ENCODE results near the gene CDC42.

DNA sequence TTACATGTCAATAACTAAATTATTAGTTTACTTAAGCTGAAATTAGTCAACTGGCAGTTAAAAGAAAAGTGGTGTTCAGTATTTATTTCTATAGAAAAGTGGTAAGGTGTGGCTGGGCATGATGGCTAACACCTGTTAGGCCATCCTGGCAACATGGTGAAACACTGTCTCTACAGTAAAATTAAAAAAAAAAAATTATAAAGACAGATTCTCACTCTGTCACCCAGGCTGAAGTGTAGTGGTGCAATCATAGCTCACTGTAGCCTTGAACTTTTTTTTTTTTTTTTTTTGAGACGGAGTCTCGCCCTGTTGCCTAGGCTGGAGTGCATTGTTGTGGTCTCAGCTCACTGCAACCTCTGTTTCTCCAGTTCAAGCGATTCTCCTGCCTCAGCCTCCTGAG, 57.5 kb downstream of the CDC42 start:
- TF ChIP-seq, protein P1, sequence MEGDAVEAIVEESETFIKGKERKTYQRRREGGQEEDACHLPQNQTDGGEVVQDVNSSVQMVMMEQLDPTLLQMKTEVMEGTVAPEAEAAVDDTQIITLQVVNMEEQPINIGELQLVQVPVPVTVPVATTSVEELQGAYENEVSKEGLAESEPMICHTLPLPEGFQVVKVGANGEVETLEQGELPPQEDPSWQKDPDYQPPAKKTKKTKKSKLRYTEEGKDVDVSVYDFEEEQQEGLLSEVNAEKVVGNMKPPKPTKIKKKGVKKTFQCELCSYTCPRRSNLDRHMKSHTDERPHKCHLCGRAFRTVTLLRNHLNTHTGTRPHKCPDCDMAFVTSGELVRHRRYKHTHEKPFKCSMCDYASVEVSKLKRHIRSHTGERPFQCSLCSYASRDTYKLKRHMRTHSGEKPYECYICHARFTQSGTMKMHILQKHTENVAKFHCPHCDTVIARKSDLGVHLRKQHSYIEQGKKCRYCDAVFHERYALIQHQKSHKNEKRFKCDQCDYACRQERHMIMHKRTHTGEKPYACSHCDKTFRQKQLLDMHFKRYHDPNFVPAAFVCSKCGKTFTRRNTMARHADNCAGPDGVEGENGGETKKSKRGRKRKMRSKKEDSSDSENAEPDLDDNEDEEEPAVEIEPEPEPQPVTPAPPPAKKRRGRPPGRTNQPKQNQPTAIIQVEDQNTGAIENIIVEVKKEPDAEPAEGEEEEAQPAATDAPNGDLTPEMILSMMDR (conservative IDR thresholded peaks at IDR 0.05): no peak
- no peak for TF ChIP-seq ZFX (IDR thresholded peaks at IDR 0.05)

Data from C4-2B (cell line).